GDM1 (cell line): ENCODE results near the gene GFAP.

Experiments
- DNase-seq: peaks from one replicate; lab custom pipeline; 2025; lab: John Stamatoyannopoulos, UW

The GFAP gene

GRCh38 chr17:44862278-44862914 lies 52.9 kb downstream of the GFAP start:
- DNase-seq: no peak

GRCh38 chr17:44859701-44860100 lies 55.6 kb downstream of the GFAP start:
- no peak for DNase-seq

GRCh38 chr17:44854192-44854591 lies 61.1 kb downstream of the GFAP start:
- DNase-seq: no peak
